Left renal pelvis (tissue), 4 donors: ENCODE data around the gene SMIM3. TPM values are rescaled to one million over a fixed set of nuclear protein-coding genes. Genes with fewer than 3 reads are reported as not detected.
"Not testable (repeated sequence)": the region's sequence is repeated elsewhere in the genome, so short reads cannot be mapped to it uniquely, and the experiment has no call there.

Source experiments
- DNase-seq, 4 donors: peaks; one replicate each; pipeline ENCODE4 v3.0.0-alpha.2; 2013; ENCODE audit warnings: low read depth in 4 of 4, low spot score in 3 of 4
- polyA plus RNA-seq, 4 donors: library from polyadenylated mRNA; unstranded; fragments of 120-200 nt; gene quantifications; one replicate each; pipeline ENCODE4 v1.2.1, GENCODE V29; 2013; ENCODE audit not compliant: insufficient read length in 4 of 4

The SMIM3 gene
- 10 to 100 TPM; 21.7 to 37.3 (median 24.8) TPM for polyA plus RNA-seq

- no peak for DNase-seq
These were observed at the start of gene SMIM3 for GRCh38 chr5:150778517-150779396. TSS of gene SMIM3 (plus strand) at chr5:150778757. CDS start at chr5:150795441, 16,684 bp downstream.

- no peak for DNase-seq
These were observed 48.7 kb upstream of the SMIM3 start for GRCh38 chr5:150729859-150730258.

- no peak for DNase-seq
These were observed 46.8 kb upstream of the SMIM3 start for GRCh38 chr5:150731669-150732242.

- no peak for DNase-seq
These were observed 43.8 kb upstream of the SMIM3 start for GRCh38 chr5:150734579-150735384.

GRCh38 chr5:150738862-150739261, 39.7 kb upstream of the SMIM3 start:
- DNase-seq, result no peak

GRCh38 chr5:150740992-150741391, 37.6 kb upstream of the SMIM3 start:
- DNase-seq, result no peak

- DNase-seq, result not testable (repeated sequence)
These were observed 36.0 kb upstream of the SMIM3 start for GRCh38 chr5:150742455-150743141.

GRCh38 chr5:150743142-150743488, 35.4 kb upstream of the SMIM3 start:
- DNase-seq, result not testable (repeated sequence)

- no peak for DNase-seq
These were observed 28.1 kb upstream of the SMIM3 start for GRCh38 chr5:150750469-150750868.

- no peak for DNase-seq
These were observed 27.3 kb upstream of the SMIM3 start for GRCh38 chr5:150751096-150751891.

- DNase-seq, result no peak
These were observed 25.1 kb upstream of the SMIM3 start for GRCh38 chr5:150753463-150753862.

GRCh38 chr5:150753863-150754262, 24.7 kb upstream of the SMIM3 start:
- no peak for DNase-seq

- no peak for DNase-seq
These were observed 21.4 kb upstream of the SMIM3 start for GRCh38 chr5:150757087-150757649.

GRCh38 chr5:150758203-150758530, 20.4 kb upstream of the SMIM3 start:
- DNase-seq, result no peak

- DNase-seq, result peak; percentile 95 to 98 (median 98)
These were observed 19.8 kb upstream of the SMIM3 start, which contains the start of gene DCTN4 for GRCh38 chr5:150758531-150759333. TSS of gene DCTN4 (minus strand) at chr5:150759017. CDS start at chr5:150758993, 24 bp downstream.

GRCh38 chr5:150759334-150759583, 19.3 kb upstream of the SMIM3 start:
- no peak for DNase-seq

GRCh38 chr5:150762211-150762610, 16.3 kb upstream of the SMIM3 start:
- DNase-seq, result no peak

GRCh38 chr5:150763023-150763769, 15.4 kb upstream of the SMIM3 start:
- no peak for DNase-seq
